Vagina (tissue), 2 donors: ENCODE measurements around the gene CLN3. TPM values are rescaled to one million over a fixed set of nuclear protein-coding genes. Genes with fewer than 3 reads are reported as not detected.

Source experiments
- DNase-seq, 2 donors: peaks; one replicate each; pipeline ENCODE4 v3.0.0-alpha.2; 2017; ENCODE audit errors: extremely low spot score in 2 of 2
- H3K27ac ChIP-seq: fragments of 200-600 bp; sonication (generic); one replicate; pipeline ENCODE4 v1.5.1; 2019
- H3K27me3 ChIP-seq: fragments of 200-600 bp; sonication (generic); one replicate; pipeline ENCODE4 v1.5.1; 2019
- H3K36me3 ChIP-seq, 2 donors: fragments of 200-600 bp; sonication (generic); one replicate each; pipeline ENCODE4 v1.5.1; 2017 to 2019
- H3K4me1 ChIP-seq: fragments of 200-600 bp; sonication (generic); one replicate; pipeline ENCODE4 v1.5.1; 2019
- H3K4me3 ChIP-seq, 2 donors: fragments of 200-600 bp; sonication (generic); 1 replicate in 1 of 2; 2 replicates in 1 of 2; pipeline ENCODE4 v1.5.1; 2016 to 2019
- H3K9me3 ChIP-seq: fragments of 200-600 bp; sonication (generic); one replicate; pipeline ENCODE4 v1.5.1; 2019
- POLR2A ChIP-seq, 2 donors: fragments of 450-650 bp; IDR thresholded peaks; one replicate each; pipeline ENCODE4 v1.6.1; 2017; ENCODE audit warnings: antibody characterized with exemption in 2 of 2, mild to moderate bottlenecking in 2 of 2, moderate library complexity in 2 of 2
- POLR2AphosphoS5 ChIP-seq, 2 donors: sonication (generic); formaldehyde crosslinking; IDR thresholded peaks; one replicate each; pipeline ENCODE4 v1.9.0; 2017; ENCODE audit warnings: antibody characterized with exemption in 2 of 2, mild to moderate bottlenecking in 2 of 2, low read depth in 1 of 2; ENCODE audit not compliant: insufficient read depth in 1 of 2
- intact Hi-C: fragments of 100-400 bp; cut with DNase I; formaldehyde crosslinking; loops from one replicate; pipeline ENCODE4 v1.15.1; 2023
- total RNA-seq: library from RNA; depleted of rRNA; stranded (reverse); fragments of >200 nt; gene quantifications from one replicate; pipeline ENCODE4 v1.2.3, GENCODE V29; 2016
- TF ChIP-seq, protein P1 (sequence below), 3 experiments: fragments of 450-650 bp in 2 of 3; fragments of 200-600 bp in 1 of 3; sonication (generic) in 1 of 3; IDR thresholded peaks; one replicate each; pipeline ENCODE4 v1.5.1; 2017 to 2019; ENCODE audit warnings: antibody characterized with exemption in 3 of 3, mild to moderate bottlenecking in 2 of 3, moderate library complexity in 2 of 3

The CLN3 gene
- total RNA-seq, 1 donor from 2014 or later: 22.8 TPM

- no peak for DNase-seq
- H3K4me1 ChIP-seq: peaks cover 33% of the 10 kb centered on the region
- no peaks in the 10 kb centered on the region for H3K27me3 ChIP-seq
- peak overlapping the region; percentile 92 for H3K27ac ChIP-seq
- intact Hi-C loops: loop anchor here (5.0 kb wide), 1 partner anchor 45 kb away; the partner anchor contains the start of genes APOBR and CLN3
- no peak for TF ChIP-seq POLR2A (IDR thresholded peaks at IDR 0.05)
- TF ChIP-seq, protein P1, sequence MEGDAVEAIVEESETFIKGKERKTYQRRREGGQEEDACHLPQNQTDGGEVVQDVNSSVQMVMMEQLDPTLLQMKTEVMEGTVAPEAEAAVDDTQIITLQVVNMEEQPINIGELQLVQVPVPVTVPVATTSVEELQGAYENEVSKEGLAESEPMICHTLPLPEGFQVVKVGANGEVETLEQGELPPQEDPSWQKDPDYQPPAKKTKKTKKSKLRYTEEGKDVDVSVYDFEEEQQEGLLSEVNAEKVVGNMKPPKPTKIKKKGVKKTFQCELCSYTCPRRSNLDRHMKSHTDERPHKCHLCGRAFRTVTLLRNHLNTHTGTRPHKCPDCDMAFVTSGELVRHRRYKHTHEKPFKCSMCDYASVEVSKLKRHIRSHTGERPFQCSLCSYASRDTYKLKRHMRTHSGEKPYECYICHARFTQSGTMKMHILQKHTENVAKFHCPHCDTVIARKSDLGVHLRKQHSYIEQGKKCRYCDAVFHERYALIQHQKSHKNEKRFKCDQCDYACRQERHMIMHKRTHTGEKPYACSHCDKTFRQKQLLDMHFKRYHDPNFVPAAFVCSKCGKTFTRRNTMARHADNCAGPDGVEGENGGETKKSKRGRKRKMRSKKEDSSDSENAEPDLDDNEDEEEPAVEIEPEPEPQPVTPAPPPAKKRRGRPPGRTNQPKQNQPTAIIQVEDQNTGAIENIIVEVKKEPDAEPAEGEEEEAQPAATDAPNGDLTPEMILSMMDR (IDR thresholded peaks at IDR 0.05): no peak
- peak in 1 of 2 donors; percentile 41 for TF ChIP-seq POLR2AphosphoS5 (IDR thresholded peaks at IDR 0.05; ENCODE audit: insufficient read depth in 1 of 2, low read depth in 1 of 2)
- no peaks in the 10 kb centered on the region for H3K9me3 ChIP-seq
- peaks cover 0 to 4% of the 10 kb centered on the region in 2 donors for H3K36me3 ChIP-seq
- H3K4me3 ChIP-seq: peak overlapping the region; percentile 57 to 59
These were observed 45.2 kb upstream of the CLN3 start for GRCh38 chr16:28537076-28537475.

GRCh38 chr16:28534542-28535373 lies 42.9 kb upstream of the CLN3 start:
- intact Hi-C loops: loop anchor here (5.0 kb wide), 1 partner anchor 42 kb away; the partner anchor contains the start of genes APOBR and CLN3
- peak overlapping the region; percentile 40 for H3K27ac ChIP-seq

DNA sequence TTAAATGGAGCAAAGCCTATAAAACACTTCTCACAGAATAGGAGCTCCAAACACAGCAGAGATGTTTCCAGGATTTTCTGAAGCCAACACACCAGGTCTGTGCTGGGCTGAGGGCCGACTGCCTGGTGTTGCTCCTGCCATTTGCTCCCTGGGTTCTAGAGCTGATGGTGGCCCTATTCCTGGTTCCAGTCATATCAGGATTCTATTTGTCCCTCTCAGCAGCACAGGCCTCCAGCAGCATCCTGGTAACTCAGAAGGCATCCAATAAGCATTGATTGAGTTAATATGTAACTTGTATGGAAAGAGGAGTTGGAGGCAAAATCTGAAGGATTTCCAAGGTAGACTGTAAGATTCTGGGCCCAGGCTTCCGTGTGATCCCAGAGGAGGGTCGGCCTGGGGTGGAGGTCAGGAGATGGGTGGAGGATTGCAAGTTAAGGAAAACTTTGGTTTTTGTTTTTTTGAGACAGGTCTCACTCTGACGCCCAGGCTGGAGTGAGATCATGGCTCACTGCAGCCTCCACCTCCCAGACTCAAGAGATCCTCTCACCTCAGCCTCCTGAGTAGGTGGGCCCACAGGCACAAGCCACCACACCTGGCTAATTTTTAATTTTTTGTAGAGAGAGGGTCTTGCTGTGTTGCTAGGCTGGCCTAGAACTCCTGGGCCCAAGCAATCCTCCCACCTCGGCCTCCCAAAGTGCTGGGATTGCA lies 41.2 kb upstream of the CLN3 start:
- DNase-seq: no peak
- Histone ChIP-seq H3K36me3 (peaks cover 0 to 4% of the 10 kb centered on the region in 2 donors), H3K27ac (peak overlapping the region; percentile 37), H3K9me3 (no peaks in the 10 kb centered on the region), H3K27me3 (no peaks in the 10 kb centered on the region), H3K4me1 (peaks cover 22% of the 10 kb centered on the region), H3K4me3 (no peak overlapping the region)
- TF ChIP-seq POLR2AphosphoS5 (IDR thresholded peaks at IDR 0.05; ENCODE audit: insufficient read depth in 1 of 2, low read depth in 1 of 2): no peak
- TF ChIP-seq POLR2A (IDR thresholded peaks at IDR 0.05): no peak
- TF ChIP-seq, protein P1 (IDR thresholded peaks at IDR 0.05): no peak
- intact Hi-C loops: no loop called here

More at GRCh38 chr16:28534542-28535373, 42.9 kb upstream of the CLN3 start:
- no peak for DNase-seq
- TF ChIP-seq POLR2A (IDR thresholded peaks at IDR 0.05) (peak in 1 of 2 donors; percentile 10), POLR2AphosphoS5 (IDR thresholded peaks at IDR 0.05; ENCODE audit: insufficient read depth in 1 of 2, low read depth in 1 of 2) (no peak)
- TF ChIP-seq, protein P1 (IDR thresholded peaks at IDR 0.05): no peak
- H3K9me3 ChIP-seq: no peaks in the 10 kb centered on the region
- H3K4me1 ChIP-seq: peaks cover 32% of the 10 kb centered on the region
- no peaks in the 10 kb centered on the region for H3K27me3 ChIP-seq
- peaks cover 0 to 4% of the 10 kb centered on the region in 2 donors for H3K36me3 ChIP-seq
- H3K4me3 ChIP-seq: no peak overlapping the region

DNA sequence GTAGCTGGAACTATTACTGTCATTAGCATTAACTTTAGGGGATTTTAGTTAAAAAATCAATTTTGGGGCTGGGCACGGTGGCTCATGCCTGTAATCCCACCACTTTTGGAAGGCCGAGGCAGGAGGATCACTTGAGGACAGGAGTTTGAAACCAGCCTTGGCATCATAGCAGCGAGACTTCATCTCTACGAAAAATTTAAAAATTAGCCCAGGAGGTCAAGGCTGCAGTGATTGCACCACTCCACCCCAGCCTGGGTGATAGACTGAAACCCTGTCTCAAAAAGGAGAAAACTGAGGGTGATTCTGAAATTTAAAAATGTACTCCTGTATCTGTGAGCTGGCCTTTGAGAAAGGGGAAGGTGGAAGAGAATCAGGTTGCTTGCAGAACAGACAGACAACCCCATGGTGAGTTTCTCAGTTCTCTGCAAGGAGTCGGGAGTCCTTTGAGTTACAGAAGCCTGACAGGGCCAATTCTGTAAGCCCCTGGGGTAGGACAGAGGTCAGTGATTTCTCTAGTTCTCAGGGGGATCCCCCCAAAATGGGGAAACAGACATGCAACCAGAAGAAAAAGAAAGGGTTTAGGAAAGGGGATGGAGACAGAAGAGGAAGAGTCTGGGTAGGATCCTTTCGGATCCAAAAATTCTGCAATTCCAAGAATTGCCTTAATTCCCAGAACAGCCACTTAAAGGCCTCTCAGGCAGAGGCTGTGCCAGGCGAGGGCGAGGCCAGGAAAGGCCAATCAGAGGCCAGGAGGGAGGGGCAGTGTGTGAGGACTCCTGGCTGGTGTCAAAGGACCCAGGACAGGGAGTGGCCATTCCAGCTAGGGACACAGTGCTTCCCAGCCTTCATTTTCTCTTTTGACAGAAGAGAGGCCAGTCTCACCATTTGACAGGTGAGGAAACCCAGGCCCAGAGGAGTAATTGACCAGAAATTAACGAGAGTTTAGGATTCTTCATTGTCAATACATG lies 40.2 kb upstream of the CLN3 start:
- Histone ChIP-seq H3K27me3 (no peaks in the 10 kb centered on the region), H3K4me1 (peaks cover 12% of the 10 kb centered on the region), H3K9me3 (no peaks in the 10 kb centered on the region), H3K36me3 (peaks cover 0 to 4% of the 10 kb centered on the region in 2 donors), H3K4me3 (no peak overlapping the region), H3K27ac (peak overlapping the region; percentile 37)
- no peak for TF ChIP-seq POLR2A (IDR thresholded peaks at IDR 0.05)
- TF ChIP-seq, protein P1 (IDR thresholded peaks at IDR 0.05): no peak
- peak; percentile 56 to 58 for TF ChIP-seq POLR2AphosphoS5 (IDR thresholded peaks at IDR 0.05; ENCODE audit: insufficient read depth in 1 of 2, low read depth in 1 of 2)
- DNase-seq: no peak
- intact Hi-C loops: no loop called here
